HG03175 (cell line): ENCODE measurements around the gene INSL3.
A peak's percentile ranks its signal among the peaks of the same experiment; 100 is the strongest.

Experiments used
- ATAC-seq: cut with Tn5 transposase; IDR thresholded peaks from one replicate; pipeline ENCODE4 v1.9.1; 2021; ENCODE audit warnings: mild to moderate bottlenecking, moderate library complexity; ENCODE audit not compliant: unreplicated experiment

INSL3 gene

GRCh38 chr19:17821190-17821589 lies at the start of gene INSL3:
Gene INSL3, minus strand, starts transcription at chr19:17821519. Its CDS starts 13 bp downstream, at chr19:17821506.
- ATAC-seq, result no peak

- no peak for ATAC-seq
Measured at GRCh38 chr19:17869114-17869608, 47.8 kb upstream of the INSL3 start.

- ATAC-seq, result no peak
Measured at GRCh38 chr19:17868669-17869068, 47.4 kb upstream of the INSL3 start.

- ATAC-seq, result no peak
Measured at GRCh38 chr19:17866964-17867486, 45.7 kb upstream of the INSL3 start.

GRCh38 chr19:17866312-17866963 lies 45.1 kb upstream of the INSL3 start:
- no peak for ATAC-seq

- ATAC-seq, result no peak
Measured at GRCh38 chr19:17865364-17866311, 44.3 kb upstream of the INSL3 start.

GRCh38 chr19:17863520-17864182 lies 42.3 kb upstream of the INSL3 start:
- ATAC-seq, result no peak

GRCh38 chr19:17862711-17863519 lies 41.6 kb upstream of the INSL3 start:
- no peak for ATAC-seq

- ATAC-seq, result no peak
Measured at GRCh38 chr19:17861542-17862402, 40.5 kb upstream of the INSL3 start.

- no peak for ATAC-seq
Measured at GRCh38 chr19:17860993-17861360, 39.7 kb upstream of the INSL3 start.

GRCh38 chr19:17860331-17860992 lies 39.1 kb upstream of the INSL3 start:
- ATAC-seq, result no peak

- peak; percentile 92 for ATAC-seq
Measured at GRCh38 chr19:17859533-17860330, 38.4 kb upstream of the INSL3 start, which contains the start of gene RPL18A. Gene RPL18A, plus strand, starts transcription at chr19:17859910. Its CDS starts 47 bp downstream, at chr19:17859957.

GRCh38 chr19:17855280-17856152 lies 34.2 kb upstream of the INSL3 start:
- ATAC-seq, result peak; percentile 33

- ATAC-seq, result no peak
Measured at GRCh38 chr19:17854061-17854460, 32.7 kb upstream of the INSL3 start.

GRCh38 chr19:17848595-17849292 lies 27.4 kb upstream of the INSL3 start:
- no peak for ATAC-seq
